KOPT-K1 (cell line): ENCODE results near the gene SNN.

ENCODE experiments used
- H3K27ac ChIP-seq: fragments of 200-600 bp; sonication (generic); 2 replicates; pipeline ENCODE4 v1.5.1; 2016; ENCODE audit warnings: antibody characterized with exemption, mild to moderate bottlenecking, low read depth, low read length; ENCODE audit not compliant: poor library complexity, severe bottlenecking
- H3K36me3 ChIP-seq: fragments of 200-600 bp; sonication (generic); 2 replicates; pipeline ENCODE4 v1.5.1; 2017; ENCODE audit warnings: antibody characterized with exemption, mild to moderate bottlenecking, low read length, moderate library complexity; ENCODE audit not compliant: insufficient read depth
- H3K9me3 ChIP-seq: fragments of 200-600 bp; sonication (generic); 2 replicates; pipeline ENCODE4 v1.5.1; 2017; ENCODE audit warnings: antibody characterized with exemption, low read length, mild to moderate bottlenecking; ENCODE audit not compliant: insufficient read depth, poor library complexity, severe bottlenecking

Gene SNN

DNA sequence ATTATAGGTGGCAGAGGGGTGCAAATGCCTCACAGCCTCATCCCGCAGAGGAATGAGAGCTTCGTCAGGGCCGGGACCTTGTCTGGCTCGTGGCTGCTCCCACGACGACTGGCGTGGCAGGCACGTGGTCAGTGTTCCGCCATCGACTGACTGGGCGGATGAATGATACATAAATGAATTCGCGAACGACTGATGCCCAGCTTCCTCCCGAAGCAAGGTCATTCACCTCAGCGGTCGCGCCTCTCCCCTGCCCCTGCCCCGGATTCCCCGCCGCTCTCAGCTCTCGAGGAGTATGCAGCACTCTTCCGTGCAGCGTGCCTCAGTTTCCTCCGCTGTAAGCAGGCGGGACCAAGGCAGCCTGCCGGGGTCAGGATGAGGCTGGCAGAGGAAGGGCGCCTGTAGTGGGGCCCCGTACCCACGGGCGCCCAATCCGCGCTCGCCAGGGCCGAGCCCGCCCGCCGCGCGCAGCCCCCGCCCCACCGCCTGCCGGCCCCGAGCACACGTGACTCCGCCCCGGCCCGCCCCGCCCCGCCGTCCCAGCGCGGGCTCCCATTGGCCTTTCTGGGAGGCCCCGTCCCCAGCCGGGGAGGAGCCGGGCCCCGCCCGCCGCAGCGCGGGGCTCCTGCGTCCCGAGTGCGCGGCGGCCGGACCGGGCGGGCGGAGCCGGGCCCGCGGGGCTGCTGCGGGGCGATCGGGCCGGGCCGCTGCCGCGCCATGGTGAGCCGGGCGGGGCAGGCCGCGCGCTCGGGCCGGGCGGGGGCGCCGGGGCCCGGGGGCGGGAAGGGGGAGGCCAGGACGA lies at the start of gene SNN:
Gene SNN (plus strand): TSS at position 632 of the 799 bp plus-strand sequence. CDS start 7,605 bp downstream, outside the sequence.
- H3K36me3 ChIP-seq: no peaks in the 10 kb centered on the region
- H3K27ac ChIP-seq: peak within 1 kb of the TSS; percentile 58
- H3K9me3 ChIP-seq: no peaks in the 10 kb centered on the region

GRCh38 chr16:11619327-11619851 lies 48.9 kb upstream of the SNN start:
- H3K36me3 ChIP-seq: no peaks in the 10 kb centered on the region
- H3K9me3 ChIP-seq: peaks cover 6% of the 10 kb centered on the region
- H3K27ac ChIP-seq: peak overlapping the region; percentile 10

DNA sequence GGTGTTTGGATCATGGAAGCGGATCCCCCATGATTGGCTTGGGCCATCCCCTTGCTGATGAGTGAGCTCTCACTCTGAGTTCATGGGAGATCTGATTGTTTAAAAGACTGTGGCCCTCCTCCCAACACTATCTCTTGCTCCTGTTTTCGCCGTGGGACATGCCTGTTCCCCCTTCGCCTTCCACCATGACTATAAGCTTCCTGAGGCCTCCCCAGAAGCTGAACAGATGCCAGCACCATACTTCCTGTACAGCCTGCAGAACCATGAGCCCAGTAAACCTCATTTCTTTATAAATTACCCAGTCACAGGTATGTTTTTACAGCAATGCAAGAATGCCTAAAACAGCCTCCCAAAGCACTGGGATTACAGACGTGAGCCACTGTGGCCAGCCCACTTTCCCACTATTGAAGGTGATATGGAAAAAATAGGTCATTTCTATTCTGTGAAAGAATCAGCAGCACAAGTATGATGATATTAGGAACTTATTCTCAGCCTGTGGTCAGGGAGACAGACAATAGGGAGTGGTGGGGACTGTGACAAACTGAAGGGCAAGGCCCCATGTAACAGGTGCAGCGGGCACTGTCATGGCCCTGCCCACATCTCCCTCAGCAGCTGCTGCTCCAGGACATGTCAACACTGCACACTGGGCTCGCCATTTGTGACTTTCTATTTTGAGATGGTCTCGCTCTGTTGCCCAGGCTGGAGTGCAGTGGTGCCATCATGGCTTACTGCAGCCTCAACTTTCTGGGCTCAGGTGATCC lies 47.8 kb upstream of the SNN start:
- H3K27ac ChIP-seq: no peak overlapping the region
- no peaks in the 10 kb centered on the region for H3K36me3 ChIP-seq
- H3K9me3 ChIP-seq: peaks cover 6% of the 10 kb centered on the region

DNA sequence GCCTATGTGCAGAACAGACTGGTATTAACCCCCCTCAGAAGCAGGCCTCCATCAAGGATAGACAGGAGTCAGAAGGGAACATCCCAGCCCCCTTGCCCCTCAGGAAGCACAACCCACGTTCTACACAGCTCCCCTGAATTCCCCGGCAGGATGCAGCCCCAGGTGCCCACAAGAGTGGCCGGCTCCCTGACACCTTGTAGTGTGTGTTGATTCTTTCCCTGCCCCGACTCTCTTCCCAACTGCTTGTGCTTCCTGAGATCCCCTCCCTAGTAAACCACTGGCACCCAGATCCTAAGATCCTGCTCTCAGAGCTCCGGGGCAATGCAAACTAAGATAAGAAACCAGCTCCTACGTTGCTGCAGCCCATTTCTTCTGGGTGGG lies 46.7 kb upstream of the SNN start:
- Histone ChIP-seq H3K27ac (peak overlapping the region; percentile 37), H3K36me3 (no peaks in the 10 kb centered on the region), H3K9me3 (peaks cover 6% of the 10 kb centered on the region)

DNA sequence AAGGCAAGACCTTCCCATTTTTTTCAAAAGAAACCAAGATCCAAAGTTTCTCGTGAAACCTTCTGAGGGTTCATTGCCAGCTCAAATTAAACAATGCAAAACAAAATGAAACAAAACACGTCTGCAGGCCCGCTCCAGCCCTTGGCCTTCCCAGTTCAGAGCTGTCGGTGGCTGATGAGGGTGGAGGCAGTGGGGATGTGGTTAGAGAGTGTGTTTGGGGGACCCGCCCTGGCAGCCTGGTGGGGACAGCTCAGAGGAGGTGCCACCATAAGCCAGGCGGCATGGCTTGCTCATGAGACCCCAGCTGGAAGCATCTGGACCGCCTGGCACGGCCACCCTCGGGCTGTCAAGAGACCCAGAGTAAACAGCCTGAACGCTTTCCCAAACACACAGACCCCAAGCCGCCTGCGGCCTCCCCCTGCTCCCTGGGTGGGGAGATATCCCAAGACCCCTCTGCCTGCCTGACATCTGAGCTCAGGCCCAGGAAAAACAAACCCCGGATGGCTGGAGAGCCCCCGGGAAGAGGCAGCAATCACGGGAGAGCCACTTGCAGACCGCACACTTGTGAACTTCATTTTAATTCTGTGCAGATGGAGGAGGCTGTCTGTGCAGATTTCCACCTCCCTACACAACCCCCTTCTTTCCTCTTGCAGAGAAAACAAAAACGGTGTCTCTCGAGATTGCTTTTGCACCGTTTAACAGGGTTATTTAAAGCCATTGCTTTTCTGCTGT lies 46.2 kb upstream of the SNN start:
- Histone ChIP-seq H3K27ac (peak overlapping the region; percentile 37), H3K36me3 (no peaks in the 10 kb centered on the region), H3K9me3 (peaks cover 6% of the 10 kb centered on the region)

DNA sequence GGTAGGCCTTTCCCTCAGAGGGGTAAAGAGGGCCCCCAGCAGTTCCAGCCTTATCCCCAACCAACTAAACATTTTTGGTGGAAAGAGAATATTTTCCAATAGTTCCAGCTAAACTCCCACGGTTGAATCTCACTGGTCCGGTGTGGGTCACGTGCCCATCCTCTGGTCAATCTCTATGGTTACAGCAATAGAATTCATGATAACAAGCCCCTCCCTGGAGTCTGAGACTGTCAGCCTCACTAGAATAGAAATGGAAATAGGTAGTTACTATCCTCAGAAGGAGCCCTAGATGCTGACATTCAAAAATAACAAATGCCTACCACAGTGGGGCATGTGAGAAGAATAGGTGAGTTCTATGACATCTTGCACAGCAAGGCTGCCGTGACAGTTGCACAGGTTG lies 44.0 kb upstream of the SNN start:
- Histone ChIP-seq H3K36me3 (no peaks in the 10 kb centered on the region), H3K9me3 (peaks cover 6% of the 10 kb centered on the region), H3K27ac (no peak overlapping the region)

DNA sequence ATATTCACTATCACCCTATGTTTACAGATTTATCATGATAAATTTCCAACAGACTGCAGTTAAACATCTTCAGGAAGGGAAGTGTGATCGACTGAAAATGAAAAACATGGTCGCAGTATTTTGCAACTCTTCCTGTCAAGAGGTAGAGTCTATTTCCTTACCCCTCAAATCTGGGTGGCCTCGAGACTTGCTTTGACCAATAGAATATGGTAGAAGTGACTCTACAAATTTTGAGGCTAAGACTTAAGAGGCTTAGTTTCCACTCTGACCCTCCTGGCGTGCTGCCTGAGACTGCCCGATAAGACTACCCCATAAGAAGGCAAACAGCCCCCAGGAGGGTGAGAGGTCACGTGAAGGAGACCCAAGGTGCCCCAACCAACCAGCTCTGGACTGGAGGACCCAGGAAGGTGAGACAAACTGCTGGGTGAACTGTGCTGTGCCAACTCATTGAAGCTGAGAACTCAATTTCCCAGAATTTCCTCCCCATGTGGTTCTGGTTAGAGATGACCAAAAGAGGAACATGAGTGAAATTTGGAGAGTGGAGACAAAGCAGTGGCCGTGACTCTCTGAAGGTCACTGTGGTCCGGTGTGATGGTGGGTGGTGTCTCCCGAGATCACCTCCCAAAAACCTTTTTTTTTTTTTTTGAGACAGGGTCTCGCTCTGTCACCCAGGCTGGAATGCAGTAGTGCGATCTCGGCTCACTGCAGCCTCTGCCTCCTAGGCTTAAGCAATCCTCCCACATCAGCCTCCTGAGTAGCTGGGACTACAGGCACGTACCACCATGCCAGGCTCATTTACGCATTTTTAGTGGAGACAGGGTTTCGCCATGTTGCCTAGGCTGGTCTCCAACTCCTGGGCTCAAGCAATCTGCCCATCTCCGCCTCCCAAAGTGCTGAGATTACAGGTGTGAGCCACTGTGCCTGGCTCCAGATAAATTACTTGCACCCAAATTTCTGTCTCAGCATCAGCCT lies 43.3 kb upstream of the SNN start:
- H3K36me3 ChIP-seq: no peaks in the 10 kb centered on the region
- H3K27ac ChIP-seq: no peak overlapping the region
- H3K9me3 ChIP-seq: peaks cover 6% of the 10 kb centered on the region

DNA sequence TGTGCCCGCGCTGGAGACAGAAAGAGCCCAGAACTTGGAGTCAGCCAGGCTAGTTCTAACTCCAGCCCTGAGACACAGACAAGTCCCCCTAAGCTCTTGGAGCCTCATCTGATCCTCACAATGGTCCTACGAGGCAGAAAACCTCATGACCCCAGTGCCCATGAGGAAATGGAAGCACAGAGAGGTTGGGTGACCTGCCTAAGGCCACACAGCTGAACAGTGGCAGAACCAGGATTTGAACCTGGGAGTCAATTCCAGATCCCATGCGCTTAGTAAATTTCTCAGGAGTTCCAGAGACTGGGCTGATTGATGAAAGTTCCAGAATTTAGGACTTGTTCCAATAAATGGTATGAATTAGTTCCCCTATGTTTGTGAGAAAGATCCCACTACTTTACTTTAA lies 42.5 kb upstream of the SNN start:
- no peaks in the 10 kb centered on the region for H3K36me3 ChIP-seq
- H3K9me3 ChIP-seq: no peaks in the 10 kb centered on the region
- H3K27ac ChIP-seq: no peak overlapping the region

DNA sequence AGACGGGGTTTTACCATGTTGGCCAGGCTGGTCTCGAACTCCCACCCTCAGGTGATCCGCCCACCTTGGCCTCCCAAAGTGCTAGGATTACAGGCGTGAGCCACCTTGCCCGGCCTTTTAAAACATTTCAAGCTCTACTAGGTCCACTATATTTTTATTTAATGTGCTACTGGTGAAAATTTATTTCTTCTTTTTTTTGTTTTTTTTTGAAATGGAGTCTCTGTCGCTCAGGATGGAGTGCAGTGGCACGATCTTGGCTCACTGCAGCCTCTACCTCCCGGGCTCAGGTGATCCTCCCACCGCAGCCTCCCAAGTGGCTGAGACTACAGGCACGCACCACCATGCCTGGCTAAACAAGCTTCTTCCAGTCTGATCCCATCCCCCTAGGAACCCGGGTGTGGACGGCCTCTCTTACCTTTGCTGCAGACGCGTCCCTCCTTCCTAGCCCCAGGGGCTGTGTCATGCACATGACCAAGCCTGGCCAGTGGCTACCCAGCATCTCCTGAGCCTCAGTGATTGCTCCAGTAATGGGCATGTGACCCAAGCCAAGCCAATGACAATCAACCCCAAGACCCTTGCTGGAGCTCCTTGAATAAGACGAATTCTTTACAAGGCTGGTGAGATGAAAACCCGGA lies 41.5 kb upstream of the SNN start:
- H3K36me3 ChIP-seq: no peaks in the 10 kb centered on the region
- no peaks in the 10 kb centered on the region for H3K9me3 ChIP-seq
- no peak overlapping the region for H3K27ac ChIP-seq

GRCh38 chr16:11627292-11627663 lies 41.0 kb upstream of the SNN start:
- Histone ChIP-seq H3K27ac (no peak overlapping the region), H3K36me3 (no peaks in the 10 kb centered on the region), H3K9me3 (no peaks in the 10 kb centered on the region)

GRCh38 chr16:11627822-11628457 lies 40.3 kb upstream of the SNN start:
- Histone ChIP-seq H3K36me3 (no peaks in the 10 kb centered on the region), H3K27ac (no peak overlapping the region), H3K9me3 (no peaks in the 10 kb centered on the region)

- peak overlapping the region; percentile 18 for H3K27ac ChIP-seq
- H3K36me3 ChIP-seq: no peaks in the 10 kb centered on the region
- H3K9me3 ChIP-seq: no peaks in the 10 kb centered on the region
These were observed 38.9 kb upstream of the SNN start for GRCh38 chr16:11629071-11630030.
